Measurements from ENCODE around the gene LMCD1.
A peak's percentile ranks its signal among the peaks of the same experiment; 100 is the strongest.

The LMCD1 gene

GRCh38 chr3:8621141-8621540 is 119.5 kb downstream of the LMCD1 start:
- DNase-seq (ENCODE audit: low read depth) = no peak

- DNase-seq (ENCODE audit: low read depth) = peak; percentile 63
Measured at GRCh38 chr3:8621872-8622271, 120.2 kb downstream of the LMCD1 start.

GRCh38 chr3:8622873-8623691 is 121.5 kb downstream of the LMCD1 start:
- peak; percentile 66 for DNase-seq (ENCODE audit: low read depth)

GRCh38 chr3:8623741-8624140 is 122.1 kb downstream of the LMCD1 start:
- no peak for DNase-seq (ENCODE audit: low read depth)
